A172 (cell line): ENCODE data around the gene TMEM131L. TPM values are rescaled to one million over a fixed set of nuclear protein-coding genes. Genes with fewer than 3 reads are reported as not detected.
"Not testable (repeated sequence)": the region's sequence is repeated elsewhere in the genome, so short reads cannot be mapped to it uniquely, and the experiment has no call there.

ENCODE experiments used
- DNase-seq: peaks from one replicate; pipeline ENCODE4 v3.0.0-alpha.2; 2015; ENCODE audit warnings: low spot score
- total RNA-seq: library from RNA; depleted of rRNA; stranded (reverse); fragments of >200 nt; shearing (Covaris generic); gene quantifications from 2 replicates; pipeline ENCODE4 v1.2.3, GENCODE V29; 2014

Gene TMEM131L
- total RNA-seq, 1 experiment from 2014 or later, result 9.0 TPM

GRCh38 chr4:153573881-153574802, 108.0 kb downstream of the TMEM131L start:
- DNase-seq, result peak; percentile 73

GRCh38 chr4:153576443-153576774, 110.2 kb downstream of the TMEM131L start:
- DNase-seq, result no peak

- no peak for DNase-seq
Measured at GRCh38 chr4:153577053-153577452, 110.9 kb downstream of the TMEM131L start.

GRCh38 chr4:153579410-153579809, 113.2 kb downstream of the TMEM131L start:
- DNase-seq, result no peak

GRCh38 chr4:153579872-153580271, 113.7 kb downstream of the TMEM131L start:
- no peak for DNase-seq

GRCh38 chr4:153582954-153583702, 117.0 kb downstream of the TMEM131L start:
- no peak for DNase-seq

GRCh38 chr4:153585026-153585425, 118.9 kb downstream of the TMEM131L start:
- no peak for DNase-seq

GRCh38 chr4:153589703-153590595, 123.8 kb downstream of the TMEM131L start:
- DNase-seq, result no peak

- DNase-seq, result no peak
Measured at GRCh38 chr4:153591441-153591840, 125.3 kb downstream of the TMEM131L start.

GRCh38 chr4:153592064-153592463, 125.9 kb downstream of the TMEM131L start:
- DNase-seq, result no peak

- DNase-seq, result peak; percentile 11
Measured at GRCh38 chr4:153593161-153593560, 127.0 kb downstream of the TMEM131L start.

GRCh38 chr4:153594210-153594609, 128.1 kb downstream of the TMEM131L start:
- peak; percentile 12 for DNase-seq

GRCh38 chr4:153595894-153596601, 129.9 kb downstream of the TMEM131L start:
- DNase-seq, result no peak

- no peak for DNase-seq
Measured at GRCh38 chr4:153602758-153603157, 136.6 kb downstream of the TMEM131L start.

- no peak for DNase-seq
Measured at GRCh38 chr4:153603258-153603657, 137.1 kb downstream of the TMEM131L start.

- no peak for DNase-seq
Measured at GRCh38 chr4:153603835-153604234, 137.7 kb downstream of the TMEM131L start.

- not testable (repeated sequence) for DNase-seq
Measured at GRCh38 chr4:153609070-153609469, 142.9 kb downstream of the TMEM131L start.

- DNase-seq, result no peak
Measured at GRCh38 chr4:153610623-153611376, 144.6 kb downstream of the TMEM131L start.

- peak; percentile 11 for DNase-seq
Measured at GRCh38 chr4:153611679-153612078, 145.5 kb downstream of the TMEM131L start.

- DNase-seq, result no peak
Measured at GRCh38 chr4:153612878-153613277, 146.7 kb downstream of the TMEM131L start.
